CD1c-positive myeloid dendritic cell (primary cell): ENCODE data around the gene CLEC3B.

Source experiments
- DNase-seq: peaks from one replicate; pipeline ENCODE4 v3.0.0-alpha.2; 2016; ENCODE audit errors: extremely low spot score

CLEC3B gene

GRCh38 chr3:45003406-45003805 lies 22.7 kb upstream of the CLEC3B start:
- no peak for DNase-seq

GRCh38 chr3:45003859-45004258 lies 22.2 kb upstream of the CLEC3B start:
- no peak for DNase-seq

DNA sequence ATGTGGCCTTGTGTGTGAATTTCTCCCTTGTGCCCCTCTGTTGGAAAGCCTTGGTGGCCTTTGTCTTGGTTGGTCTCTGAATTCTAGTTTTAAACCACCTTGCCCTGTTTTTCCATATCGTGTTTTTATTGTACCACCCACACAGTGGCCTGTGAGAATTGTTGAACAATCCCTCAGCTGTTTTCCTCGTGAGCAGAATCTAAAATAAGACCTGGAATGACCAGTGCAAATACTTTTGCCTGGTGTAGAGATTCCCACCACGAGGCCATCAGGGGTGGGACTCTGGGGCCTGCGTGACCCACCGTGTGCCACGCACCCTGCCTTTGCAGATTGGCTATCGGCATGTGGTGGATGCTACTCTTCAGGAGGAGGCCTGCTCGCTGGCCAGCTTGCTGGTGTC lies 19.0 kb upstream of the CLEC3B start:
- DNase-seq, result no peak

- no peak for DNase-seq
These were observed 18.0 kb upstream of the CLEC3B start for GRCh38 chr3:45008117-45008516.

DNA sequence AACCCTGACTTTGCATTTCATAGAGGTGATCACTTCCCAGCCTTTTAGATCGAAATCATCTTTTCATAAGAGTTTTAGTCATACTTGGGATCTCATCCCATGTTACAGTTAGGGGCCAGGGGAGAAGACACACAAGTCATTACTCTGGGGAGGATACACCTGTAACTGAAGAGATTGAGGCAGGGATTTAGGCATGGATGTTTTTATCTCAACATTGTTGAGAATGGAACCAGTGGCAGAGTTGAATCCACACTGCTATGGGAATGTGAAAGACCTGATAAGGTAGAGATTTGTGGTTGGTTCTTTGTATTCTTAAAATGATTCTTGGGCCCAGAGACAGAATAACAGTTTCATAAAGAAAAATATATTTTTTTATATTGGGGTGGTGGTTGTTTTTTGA lies 16.2 kb upstream of the CLEC3B start:
- DNase-seq, result no peak

DNA sequence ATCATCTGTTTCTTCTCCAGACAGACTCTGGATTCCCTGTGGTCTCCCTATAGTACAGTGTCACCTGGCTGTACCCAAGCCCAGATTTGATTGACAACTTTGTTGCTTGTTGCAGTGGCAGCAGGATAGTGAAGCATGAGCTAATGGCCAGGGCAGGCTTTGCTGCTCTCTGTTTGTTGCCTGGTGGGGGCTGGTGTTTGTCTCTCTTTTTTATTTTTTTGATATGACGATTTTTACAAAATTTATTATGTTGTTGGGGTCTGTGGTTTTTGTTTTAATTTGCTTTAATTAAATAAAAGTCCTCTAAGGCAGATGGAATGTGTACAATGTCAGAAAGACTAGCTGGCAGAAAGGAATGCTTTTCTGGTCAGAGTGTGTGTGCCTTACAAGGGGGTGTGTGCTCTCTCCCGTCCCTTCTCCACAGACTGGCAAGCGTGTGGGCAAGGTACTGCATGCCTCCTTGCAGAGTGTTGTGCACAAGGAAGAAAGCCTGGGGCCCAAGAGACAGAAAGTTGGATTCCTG lies 15.2 kb upstream of the CLEC3B start:
- DNase-seq, result no peak

GRCh38 chr3:45011756-45012508 lies 14.2 kb upstream of the CLEC3B start:
- DNase-seq, result peak; percentile 55

DNA sequence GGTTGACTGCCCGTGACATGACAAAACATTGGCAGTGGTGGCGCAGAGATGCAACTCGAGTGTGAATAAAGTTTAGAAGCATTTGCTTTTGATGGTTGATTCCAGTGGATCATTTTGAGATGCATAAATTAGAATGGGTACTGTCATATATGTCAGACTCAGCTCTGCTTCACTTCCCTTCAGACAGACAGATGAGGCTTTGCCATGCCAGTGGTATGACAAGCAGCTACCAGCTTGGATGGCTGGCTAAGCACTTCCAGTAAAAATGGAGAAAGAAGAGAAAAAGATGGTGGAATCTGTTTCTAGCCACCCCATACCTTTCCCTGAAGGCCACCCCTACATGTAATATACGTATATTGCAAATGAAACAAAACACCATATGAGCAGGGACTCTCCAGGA lies 13.5 kb upstream of the CLEC3B start:
- no peak for DNase-seq

DNA sequence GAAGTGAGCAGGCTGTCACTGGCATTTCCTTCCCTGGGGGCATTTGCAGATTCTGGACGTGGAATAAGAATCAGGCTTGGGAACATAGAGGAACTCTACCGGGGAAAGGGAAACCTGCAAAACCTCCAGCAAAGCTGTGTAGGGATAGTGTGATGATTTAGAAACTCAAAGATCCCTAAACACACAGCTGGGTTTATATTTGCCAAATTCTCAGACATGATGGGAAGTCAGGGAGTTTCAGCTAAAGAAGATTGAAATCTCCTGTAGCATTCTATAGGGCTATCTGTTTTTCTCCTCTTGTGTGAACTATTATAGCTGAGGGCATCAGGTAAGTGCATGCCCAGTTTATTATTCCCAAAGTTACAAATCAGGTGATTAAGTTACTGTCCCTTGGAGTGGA lies 9.2 kb upstream of the CLEC3B start:
- no peak for DNase-seq

GRCh38 chr3:45017821-45018220 lies 8.3 kb upstream of the CLEC3B start:
- DNase-seq, result no peak

GRCh38 chr3:45020534-45020933 lies 5.6 kb upstream of the CLEC3B start:
- DNase-seq, result no peak

DNA sequence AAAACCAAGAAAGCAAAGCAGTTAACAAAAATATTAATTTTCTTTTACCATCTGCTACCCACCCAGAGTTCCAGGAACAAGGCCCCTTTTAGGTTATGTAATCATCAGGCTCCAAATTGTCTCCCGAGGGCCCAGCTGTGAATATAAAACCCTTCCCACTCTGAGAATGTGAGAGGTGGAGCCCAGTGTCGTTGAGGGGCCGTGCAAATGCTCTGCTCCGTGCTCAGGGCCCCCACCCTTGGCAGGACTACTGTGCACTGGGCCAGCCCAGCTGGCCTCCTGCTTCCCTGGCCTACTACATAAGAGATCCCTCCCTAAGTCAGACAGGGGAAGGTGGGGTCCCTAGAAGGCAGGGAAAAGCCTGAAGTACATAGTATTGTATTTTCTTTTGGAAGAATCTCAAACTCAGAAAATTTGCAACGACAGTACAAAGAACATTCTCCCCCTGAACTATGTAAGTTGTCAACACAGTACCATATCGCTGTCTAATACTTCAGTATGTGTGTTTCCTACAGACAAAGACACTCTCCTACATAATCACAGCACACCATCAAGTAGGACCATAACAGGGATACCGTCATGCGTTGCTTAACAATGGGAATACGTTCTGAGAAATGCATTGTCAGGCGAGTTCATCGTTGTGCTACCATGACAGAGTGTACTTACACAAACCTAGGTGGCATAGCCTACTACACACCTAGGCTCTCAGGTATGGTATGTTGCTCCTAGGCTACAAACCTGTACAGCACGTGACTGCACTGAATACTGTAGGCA lies 4.4 kb upstream of the CLEC3B start:
- no peak for DNase-seq

GRCh38 chr3:45023675-45024074 lies 2.4 kb upstream of the CLEC3B start:
- no peak for DNase-seq

GRCh38 chr3:45024542-45025255 lies 1.4 kb upstream of the CLEC3B start:
- peak; percentile 42 for DNase-seq

DNA sequence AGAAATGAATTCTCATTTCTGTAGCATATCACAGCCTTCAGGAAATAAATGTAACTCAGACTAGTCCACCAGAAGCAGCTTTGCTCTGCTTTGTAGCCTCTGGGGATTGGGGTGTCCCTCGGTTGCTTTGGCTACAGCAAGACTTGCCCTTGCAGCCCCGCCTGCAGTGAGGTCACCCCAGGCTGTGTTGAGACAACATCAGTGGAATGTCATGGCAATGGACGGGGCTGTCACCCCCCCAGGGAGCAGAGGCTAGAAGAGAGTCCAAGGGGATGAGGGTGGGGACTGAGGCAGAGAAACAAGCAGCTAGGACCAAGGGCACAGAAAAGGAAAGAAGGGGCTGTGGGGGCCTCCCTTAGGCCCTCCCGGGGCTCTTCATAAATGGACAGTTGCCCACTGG lies 854 bp downstream of the CLEC3B start:
- no peak for DNase-seq

- DNase-seq, result no peak
These were observed 1.3 kb downstream of the CLEC3B start for GRCh38 chr3:45027441-45027840.

DNA sequence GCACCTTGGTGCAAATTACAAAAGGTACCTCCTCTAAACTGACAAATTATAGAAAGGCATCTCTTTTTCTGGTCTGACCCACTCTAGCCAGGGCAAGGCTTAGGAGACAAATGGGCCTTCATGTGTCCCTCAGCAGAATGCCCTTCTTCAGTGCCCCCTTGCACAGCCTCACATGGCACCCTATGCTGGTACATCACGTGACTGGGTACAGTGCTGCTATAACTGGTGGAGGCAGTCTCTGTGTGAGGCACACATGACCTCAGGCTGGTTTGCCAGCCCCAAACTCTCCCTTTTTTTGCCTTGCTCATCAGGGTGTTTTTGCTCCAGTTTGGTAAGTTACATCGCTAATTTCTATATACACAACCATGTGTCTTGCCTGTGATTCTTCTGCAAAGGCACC lies 3.1 kb downstream of the CLEC3B start:
- no peak for DNase-seq

GRCh38 chr3:45029661-45030060 lies 3.6 kb downstream of the CLEC3B start:
- no peak for DNase-seq

DNA sequence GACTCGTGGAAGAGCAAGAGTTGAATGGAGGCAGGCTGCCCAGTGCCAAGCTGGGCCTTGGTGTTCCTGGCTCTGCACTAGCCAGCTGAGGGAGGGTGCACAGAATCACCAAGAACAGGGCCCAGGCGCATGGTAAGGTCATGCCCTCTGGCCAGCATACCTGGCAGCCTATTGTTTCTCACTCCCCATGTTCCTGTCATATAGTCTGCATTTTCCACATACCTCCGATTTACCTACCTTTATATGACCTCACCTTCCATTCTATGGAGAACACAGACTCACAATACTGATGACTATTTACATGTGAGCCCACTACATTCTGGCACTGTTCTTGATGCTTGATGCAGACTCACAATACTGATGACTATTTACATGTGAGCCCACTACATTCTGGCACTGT lies 5.4 kb downstream of the CLEC3B start:
- DNase-seq, result no peak

DNA sequence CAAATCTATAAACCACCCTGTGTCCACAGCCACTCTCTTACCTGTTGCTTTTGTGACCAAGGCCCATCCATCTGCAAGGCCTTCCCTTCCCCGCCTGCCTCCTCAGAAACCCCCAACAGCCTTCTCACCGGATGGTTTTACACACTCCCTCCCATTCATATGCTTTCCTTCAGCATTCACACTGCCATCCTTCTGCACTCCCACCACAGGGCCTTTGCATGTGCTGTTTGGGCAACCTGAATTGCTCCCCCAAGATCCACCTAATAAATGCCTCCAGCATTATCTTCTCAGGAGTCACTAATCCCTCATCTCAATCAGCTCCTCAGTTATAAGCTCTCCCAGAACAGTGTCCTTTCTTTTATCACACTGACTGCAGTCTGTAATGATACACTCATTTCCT lies 6.0 kb downstream of the CLEC3B start:
- no peak for DNase-seq

- no peak for DNase-seq
These were observed 7.7 kb downstream of the CLEC3B start for GRCh38 chr3:45033791-45034190.

- peak; percentile 89 for DNase-seq
These were observed 8.6 kb downstream of the CLEC3B start for GRCh38 chr3:45034612-45035252.
